K562 (cell line): ENCODE measurements around the gene CDK1. TPM values are rescaled to one million over a fixed set of nuclear protein-coding genes. Genes with fewer than 3 reads are reported as not detected.
A peak's percentile ranks its signal among the peaks of the same experiment; 100 is the strongest.

ENCODE experiments used
- ATAC-seq: fragments of 200-7000 bp; cut with Tn5 transposase; 3 replicates; pipeline ENCODE4 v1.9.1; 2020; ENCODE audit warnings: moderate library complexity
- BruUV-seq: library from RNA; stranded (reverse); fragments of 400-500 nt; replicated peaks from 2 replicates; lab custom pipeline; 2021; lab: Mats Ljungman, UMichigan
- CTCF ChIA-PET: fragments of 300-600 bp; formaldehyde crosslinking; extraction: SDS; loops from one replicate; lab custom pipeline; 2021; ENCODE audit warnings: low intra/inter-chr PET ratio; lab: Yijun Ruan, JAX
- POLR2A ChIA-PET: fragments of 300-600, 350-650 bp; sonication (Branson Sonifier 250); formaldehyde crosslinking; extraction: SDS; loops from one replicate; lab custom pipeline; 2021; ENCODE audit warnings: antibody characterized with exemption, inconsistent platforms; lab: Yijun Ruan, JAX
- DNase-seq, 4 experiments: peaks; one replicate each; pipeline versions ENCODE4 v3.0.0 to v3.0.0-alpha.2; 2011 to 2018; ENCODE audit warnings: low spot score in 3 of 4, mixed read lengths in 3 of 4; ENCODE audit errors: extremely low read depth in 1 of 4
- FAIRE-seq: peaks from 2 replicates; lab custom pipeline; 2011; peaks lifted over from hg19 to GRCh38; lab: Jason Lieb, UNC
- H2AFZ ChIP-seq: 2 replicates; pipeline ENCODE4 v1.6.0; 2011; ENCODE audit warnings: low read depth, low read length, control low read depth, inconsistent platforms
- H3K27ac ChIP-seq: fragments of 200-600 bp; 3 replicates; pipeline ENCODE4 v1.8.0; 2011; ENCODE audit warnings: low read depth, mild to moderate bottlenecking, control low read depth, inconsistent platforms, low read length, moderate library complexity, mixed read lengths; ENCODE audit errors: extremely low read depth
- H3K27me3 ChIP-seq, 2 experiments: fragments of 300-600 bp in 1 of 2; 2 replicates in 1 of 2; 3 replicates in 1 of 2; pipeline versions ENCODE4 v1.6.0 to v1.8.0; 2011; ENCODE audit warnings: inconsistent platforms in 2 of 2, low read length in 2 of 2, mild to moderate bottlenecking in 1 of 2, mixed read lengths in 1 of 2, moderate library complexity in 1 of 2; ENCODE audit not compliant: control insufficient read depth in 2 of 2, insufficient read depth in 2 of 2
- H3K36me3 ChIP-seq: fragments of 300-600 bp; 3 replicates; pipeline ENCODE4 v1.8.0; 2011; ENCODE audit warnings: mild to moderate bottlenecking, low read length, inconsistent platforms; ENCODE audit not compliant: control insufficient read depth, insufficient read depth
- H3K4me1 ChIP-seq, 2 experiments: fragments of 200-600 bp in 1 of 2; replicated peaks in 1 of 2; 2 replicates in 1 of 2; 3 replicates in 1 of 2; pipeline versions ENCODE4 v1.5.1 to v1.8.0; 2011; ENCODE audit warnings: inconsistent platforms in 2 of 2, low read length in 2 of 2, mild to moderate bottlenecking in 1 of 2, mixed read lengths in 1 of 2, moderate library complexity in 1 of 2; ENCODE audit not compliant: control insufficient read depth in 2 of 2, insufficient read depth in 2 of 2
- H3K4me2 ChIP-seq: 2 replicates; pipeline ENCODE4 v1.6.1; 2011; ENCODE audit warnings: low read length, control low read depth, inconsistent platforms, mixed read lengths; ENCODE audit not compliant: insufficient read depth
- H3K4me3 ChIP-seq: fragments of 200-600 bp; sonication (generic), shearing (Covaris generic); 2 replicates; pipeline ENCODE4 v1.5.1; 2016; ENCODE audit warnings: control low read depth, inconsistent platforms
- H3K79me2 ChIP-seq: fragments of 200-600 bp; 3 replicates; pipeline ENCODE4 v1.8.0; 2011; ENCODE audit warnings: low read length, inconsistent platforms; ENCODE audit not compliant: control insufficient read depth, insufficient read depth
- H3K9ac ChIP-seq, 2 experiments: 2 replicates each; pipeline versions ENCODE4 v1.6.0 to v1.6.1; 2011; ENCODE audit warnings: low read depth in 2 of 2, low read length in 2 of 2, control low read depth in 1 of 2, inconsistent platforms in 1 of 2, mild to moderate bottlenecking in 1 of 2, mixed read lengths in 1 of 2; ENCODE audit not compliant: insufficient read depth in 1 of 2
- H3K9me1 ChIP-seq: one replicate; pipeline ENCODE4 v1.6.0; 2011; ENCODE audit warnings: inconsistent platforms, mild to moderate bottlenecking, low read length, moderate library complexity; ENCODE audit not compliant: control insufficient read depth, insufficient read depth
- H3K9me3 ChIP-seq: replicated peaks from 2 replicates; pipeline ENCODE4 v1.5.1; 2011; ENCODE audit warnings: low read depth, low read length, inconsistent platforms; ENCODE audit not compliant: control insufficient read depth, insufficient read depth
- H4K20me1 ChIP-seq: replicated peaks from 2 replicates; pipeline ENCODE4 v1.6.1; 2011; ENCODE audit warnings: low read length, inconsistent platforms, mixed read lengths; ENCODE audit not compliant: control insufficient read depth, insufficient read depth
- BHLHE40 ChIP-seq: IDR thresholded peaks from 2 replicates; pipeline ENCODE4 v1.6.1; 2011; ENCODE audit warnings: low read length, improper control_type of control experiment
- whole genome bisulfite sequencing: fragments of 100-300 bp; shearing (Covaris generic); methylation state at CpG from one replicate; pipeline ENCODE4 v1.1.6; 2016; ENCODE audit warnings: low coverage, mixed read lengths; ENCODE audit not compliant: insufficient coverage; ENCODE audit errors: missing lambda C conversion rate; 5-methylcytosine and 5-hydroxymethylcytosine counted together
- in situ Hi-C: fragments of 300-500 bp; cut with MboI; formaldehyde crosslinking; loops from 4 replicates; pipeline ENCODE4 v1.15.0; 2018; ENCODE audit warnings: inconsistent platforms, mixed read lengths
- intact Hi-C: fragments of 100-400 bp; cut with micrococcal nuclease; formaldehyde crosslinking; loops from 2 replicates; pipeline ENCODE4 v1.14.2; 2022
- polyA plus RNA-seq, 8 experiments: library from polyadenylated mRNA; depleted of rRNA in 4 of 8; stranded (reverse) in 5 of 8; unstranded in 3 of 8; fragments of >200 nt; fragmentation: Nextera tagmentation in 2 of 8; fragmentation: Illumina TruSeq in 1 of 8; extraction: Ambion mirVana in 2 of 8; extraction: Trizol in 1 of 8; gene quantifications; 2 replicates each; pipeline versions ENCODE4 v1.2.1 to v1.2.3, GENCODE V29; 2011 to 2014; ENCODE audit warnings: inconsistent platforms in 1 of 8, missing spikeins in 1 of 8
- total RNA-seq, 7 experiments: library from RNA; depleted of rRNA in 6 of 7; stranded (reverse); fragments of >200 nt in 6 of 7; fragmentation: Illumina TruSeq in 2 of 7; extraction: Trizol in 2 of 7; gene quantifications; 2 replicates each; pipeline versions ENCODE4 v1.2.1 to v1.2.3, GENCODE V29; 2011 to 2021; ENCODE audit warnings: low replicate concordance in 1 of 7
- TF ChIP-seq, protein P1 (sequence below): fragments of 450-650 bp; IDR thresholded peaks from 2 replicates; pipeline ENCODE4 v1.6.1; 2018; ENCODE audit not compliant: partially characterized antibody
- TF ChIP-seq, protein P2 (sequence below), 2 experiments: fragments of 450-650 bp in 1 of 2; sonication (generic) in 1 of 2; formaldehyde crosslinking in 1 of 2; IDR thresholded peaks in 1 of 2; conservative IDR thresholded peaks in 1 of 2; 2 replicates each; pipeline versions ENCODE4 v1.6.1 to v1.8.1; 2016 to 2023; ENCODE audit warnings: mild to moderate bottlenecking in 2 of 2, moderate library complexity in 2 of 2, inconsistent platforms in 1 of 2, missing genetic modification reagents in 1 of 2

Gene CDK1
- total and polyA plus RNA-seq, 9 of the 15 experiments (the other 6 are each of a cell fraction or from before 2014, with no cell fraction given), result 156 to 685 (median 236) TPM

- Histone ChIP-seq H3K27ac (no peak overlapping the region), H3K79me2 (no peaks in the 10 kb centered on the region), H3K9me3 (no peaks in the 10 kb centered on the region), H3K9ac (no peak overlapping the region), H3K9me1 (no peaks in the 10 kb centered on the region), H3K4me1 (peaks cover 0 to 9% of the 10 kb centered on the region in 2 experiments; a peak in 1 of 5 replicates), H3K27me3 (peaks cover 23 to 31% of the 10 kb centered on the region in 2 experiments; a peak in 4 of 5 replicates), H3K4me3 (no peak overlapping the region), H4K20me1 (no peaks in the 10 kb centered on the region), H2AFZ (no peak overlapping the region)
- 0% methylated on average over 2 of the region's 2 CpGs for WGBS
- intact Hi-C loops, result no loop called here
- FAIRE-seq (no peak), ATAC-seq (no peak)
- BruUV-seq, result no TSS peak
- ChIA-PET CTCF (no interaction called here), POLR2A (no interaction called here)
- TF ChIP-seq BHLHE40, result no peak
- TF ChIP-seq, all 486 proteins: peak for 0
- Histone ChIP-seq H3K4me2 (no peak overlapping the region), H3K36me3 (no peaks in the 10 kb centered on the region)
- in situ Hi-C loops, result no loop called here
- no peak for DNase-seq
Measured at GRCh38 chr10:60735244-60735643, 43.0 kb upstream of the CDK1 start.

- Histone ChIP-seq H3K27me3 (peaks cover 17 to 29% of the 10 kb centered on the region in 2 experiments; a peak in 4 of 5 replicates), H3K9me3 (no peaks in the 10 kb centered on the region), H3K27ac (no peak overlapping the region), H3K9ac (no peak overlapping the region), H2AFZ (no peak overlapping the region), H3K9me1 (no peaks in the 10 kb centered on the region), H3K79me2 (no peaks in the 10 kb centered on the region), H4K20me1 (no peaks in the 10 kb centered on the region), H3K4me3 (no peak overlapping the region), H3K36me3 (no peaks in the 10 kb centered on the region), H3K4me2 (no peak overlapping the region), H3K4me1 (peaks cover 0 to 9% of the 10 kb centered on the region in 2 experiments; a peak in 1 of 5 replicates)
- CTCF ChIA-PET, result no interaction called here
- intact Hi-C loops (no loop called here), in situ Hi-C loops (no loop called here)
- DNase-seq (no peak), FAIRE-seq (peak; percentile 55), ATAC-seq (no peak)
- WGBS, result 0% methylated on average over 5 of the region's 5 CpGs
- POLR2A ChIA-PET, result no interaction called here
- TF ChIP-seq, protein P1, sequence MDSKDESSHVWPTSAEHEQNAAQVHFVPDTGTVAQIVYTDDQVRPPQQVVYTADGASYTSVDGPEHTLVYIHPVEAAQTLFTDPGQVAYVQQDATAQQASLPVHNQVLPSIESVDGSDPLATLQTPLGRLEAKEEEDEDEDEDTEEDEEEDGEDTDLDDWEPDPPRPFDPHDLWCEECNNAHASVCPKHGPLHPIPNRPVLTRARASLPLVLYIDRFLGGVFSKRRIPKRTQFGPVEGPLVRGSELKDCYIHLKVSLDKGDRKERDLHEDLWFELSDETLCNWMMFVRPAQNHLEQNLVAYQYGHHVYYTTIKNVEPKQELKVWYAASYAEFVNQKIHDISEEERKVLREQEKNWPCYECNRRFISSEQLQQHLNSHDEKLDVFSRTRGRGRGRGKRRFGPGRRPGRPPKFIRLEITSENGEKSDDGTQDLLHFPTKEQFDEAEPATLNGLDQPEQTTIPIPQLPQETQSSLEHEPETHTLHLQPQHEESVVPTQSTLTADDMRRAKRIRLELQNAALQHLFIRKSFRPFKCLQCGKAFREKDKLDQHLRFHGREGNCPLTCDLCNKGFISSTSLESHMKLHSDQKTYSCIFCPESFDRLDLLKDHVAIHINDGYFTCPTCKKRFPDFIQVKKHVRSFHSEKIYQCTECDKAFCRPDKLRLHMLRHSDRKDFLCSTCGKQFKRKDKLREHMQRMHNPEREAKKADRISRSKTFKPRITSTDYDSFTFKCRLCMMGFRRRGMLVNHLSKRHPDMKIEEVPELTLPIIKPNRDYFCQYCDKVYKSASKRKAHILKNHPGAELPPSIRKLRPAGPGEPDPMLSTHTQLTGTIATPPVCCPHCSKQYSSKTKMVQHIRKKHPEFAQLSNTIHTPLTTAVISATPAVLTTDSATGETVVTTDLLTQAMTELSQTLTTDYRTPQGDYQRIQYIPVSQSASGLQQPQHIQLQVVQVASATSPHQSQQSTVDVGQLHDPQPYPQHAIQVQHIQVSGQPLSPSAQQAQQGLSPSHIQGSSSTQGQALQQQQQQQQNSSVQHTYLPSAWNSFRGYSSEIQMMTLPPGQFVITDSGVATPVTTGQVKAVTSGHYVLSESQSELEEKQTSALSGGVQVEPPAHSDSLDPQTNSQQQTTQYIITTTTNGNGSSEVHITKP, result peak; percentile 33
- TF ChIP-seq, protein P2, sequence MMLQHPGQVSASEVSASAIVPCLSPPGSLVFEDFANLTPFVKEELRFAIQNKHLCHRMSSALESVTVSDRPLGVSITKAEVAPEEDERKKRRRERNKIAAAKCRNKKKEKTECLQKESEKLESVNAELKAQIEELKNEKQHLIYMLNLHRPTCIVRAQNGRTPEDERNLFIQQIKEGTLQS (IDR thresholded peaks at IDR 0.05), result no peak
- TF ChIP-seq, protein P2 (CRISPR knock-in tag; conservative IDR thresholded peaks at IDR 0.05), result no peak
- no TSS peak for BruUV-seq
Measured at GRCh38 chr10:60737242-60737641, 41.0 kb upstream of the CDK1 start.
